Raji (cell line): Measurements from ENCODE around the gene MPIG6B.

Source experiments
- POLR2A ChIP-seq: IDR thresholded peaks from 2 replicates; pipeline ENCODE4 v1.6.1; 2011; ENCODE audit warnings: low read depth, low read length, control low read depth; ENCODE audit not compliant: insufficient read depth

MPIG6B gene

DNA sequence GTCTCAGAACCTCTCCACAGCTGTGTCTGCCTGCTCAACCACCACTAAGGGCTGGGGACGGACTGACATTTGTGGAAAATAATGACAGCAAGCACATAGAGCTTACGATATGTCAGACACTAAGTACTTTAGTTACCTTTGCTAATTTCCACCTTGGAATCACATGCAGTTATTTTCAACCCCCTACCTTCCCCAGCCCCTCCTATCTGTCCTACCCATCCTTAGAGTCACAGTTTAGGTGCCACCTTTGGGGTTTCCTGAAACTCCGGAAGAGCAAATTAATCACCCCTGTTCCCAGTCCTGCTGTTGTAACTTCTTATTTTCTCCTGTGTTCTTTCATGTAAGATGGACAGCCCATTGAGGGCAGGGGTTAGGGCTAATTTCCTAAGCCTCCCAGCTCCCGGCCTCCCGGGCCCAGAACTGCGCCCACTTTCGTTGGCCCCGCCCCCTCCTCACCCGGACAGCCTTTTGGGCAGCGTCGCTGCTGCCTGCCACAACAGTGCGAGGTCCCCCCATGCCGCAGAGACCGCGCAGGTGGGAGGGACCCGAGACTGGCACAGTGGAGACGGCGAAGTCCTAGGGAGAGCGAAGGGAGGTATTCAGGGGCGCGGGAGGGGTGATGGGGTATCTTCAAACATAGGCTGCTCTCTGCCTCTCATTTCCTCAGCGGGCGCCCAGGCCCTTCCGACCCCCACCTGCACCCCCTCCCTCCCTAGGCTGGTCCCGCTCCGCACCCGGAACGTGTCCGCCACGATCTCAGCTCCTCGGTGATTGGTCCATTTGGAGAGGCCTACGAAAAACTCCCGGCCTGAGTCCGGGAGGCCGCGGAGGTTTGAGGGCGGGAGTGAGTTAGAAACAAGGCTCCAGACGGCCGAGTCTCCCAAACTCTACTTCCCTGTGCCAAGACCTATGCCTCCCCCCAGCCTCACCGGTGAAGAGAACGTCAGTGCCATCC is 4.8 kb downstream of the MPIG6B start:
- TF ChIP-seq POLR2A, result no peak

DNA sequence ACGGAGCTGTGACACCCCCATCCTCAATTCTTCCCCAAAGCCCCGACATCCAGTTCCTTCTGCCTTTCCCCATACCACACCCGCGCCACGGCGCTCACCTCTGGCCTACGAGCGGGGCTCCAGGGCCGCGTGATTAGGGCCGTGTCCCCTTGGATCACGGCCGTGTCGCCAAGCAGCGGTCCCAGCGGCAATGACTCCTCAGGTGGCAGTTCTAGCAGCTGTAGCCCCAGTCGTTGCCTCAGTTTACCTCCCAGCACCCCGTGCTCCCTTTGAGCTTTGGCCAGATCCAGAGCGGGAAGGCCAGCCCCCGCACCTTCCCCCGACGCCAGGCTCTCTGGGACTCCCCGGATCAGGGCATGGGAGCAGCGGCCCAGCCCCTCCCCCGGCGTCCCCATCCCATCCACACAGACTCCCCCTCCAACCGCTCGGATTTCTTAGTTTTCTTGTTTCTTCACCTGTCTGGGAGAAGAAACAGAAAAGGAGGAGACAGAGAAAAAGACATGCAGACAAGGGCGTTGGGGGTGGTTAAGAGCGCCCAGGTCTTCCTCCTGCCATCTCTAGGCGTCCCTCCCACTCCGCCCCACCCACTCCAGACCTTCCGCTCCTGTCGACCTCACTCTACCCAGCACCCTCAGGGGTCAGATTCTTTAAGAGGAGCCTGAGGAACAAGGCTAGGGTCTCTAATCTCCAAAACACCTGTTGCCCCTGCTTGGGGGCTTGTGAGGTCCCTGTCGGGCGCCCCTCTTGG is 5.8 kb downstream of the MPIG6B start, which contains the start of gene DDAH2:
DDAH2 (minus strand) TSS at position 533 of the 748 bp plus-strand sequence; CDS start at position 395, 138 bp downstream.
- TF ChIP-seq POLR2A, result no peak

DNA sequence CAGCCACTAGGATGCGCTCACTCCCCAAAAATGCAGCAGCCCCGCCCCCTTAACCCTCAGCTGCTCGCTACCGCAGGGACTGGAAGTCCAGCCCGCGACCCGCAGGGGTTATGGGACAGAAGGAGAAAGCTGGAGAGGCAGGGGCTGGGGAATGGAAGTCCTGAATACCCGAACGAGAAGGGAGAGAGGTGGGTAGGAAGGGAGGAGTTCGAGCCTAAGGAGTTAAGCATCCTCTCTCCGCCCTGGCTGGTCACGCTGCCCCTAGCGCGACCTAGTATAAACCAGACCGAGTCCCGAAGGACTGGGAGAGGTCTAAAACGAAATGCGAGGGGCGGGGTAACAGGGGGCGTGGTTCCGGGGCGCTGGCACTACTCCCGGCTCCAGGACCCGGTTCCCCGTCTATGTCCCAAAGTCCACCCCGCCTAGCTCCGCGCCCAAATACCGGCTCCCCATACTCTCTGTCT is 6.4 kb downstream of the MPIG6B start:
- TF ChIP-seq POLR2A, result no peak; the same call in 1 of the 2 replicates

DNA sequence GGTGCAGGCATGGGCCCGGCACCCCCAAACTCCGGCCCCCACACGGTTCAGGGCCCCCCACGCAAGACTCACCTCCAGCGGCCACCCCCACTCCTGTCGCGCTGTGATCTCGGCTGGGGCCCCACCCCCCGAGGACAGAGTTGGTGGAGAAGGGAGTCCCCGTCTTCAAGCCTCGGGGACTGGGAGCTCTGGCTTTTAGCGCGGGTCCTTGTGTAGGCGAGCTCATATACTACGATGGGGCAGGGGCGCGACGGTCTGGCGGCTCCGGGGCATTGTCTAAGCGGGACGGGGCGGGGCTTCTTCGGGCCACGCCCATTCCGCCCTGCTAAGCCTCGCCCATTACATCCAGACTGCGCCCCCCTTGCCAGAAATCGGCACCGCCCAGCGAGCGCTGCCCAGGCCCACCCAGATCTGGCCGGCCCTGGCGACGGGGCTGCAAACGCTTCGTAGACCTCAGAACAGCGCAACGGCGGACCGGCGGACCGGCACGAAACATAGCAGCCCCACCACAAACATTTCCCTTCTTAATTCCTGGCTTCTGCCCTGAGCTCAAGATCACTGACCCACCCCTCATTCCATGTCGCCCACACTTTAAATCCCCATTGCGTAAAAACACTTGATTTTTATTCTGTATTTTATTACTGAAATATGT is 6.9 kb downstream of the MPIG6B start:
- TF ChIP-seq POLR2A, result peak; percentile 31; the same call in 1 of the 2 replicates

DNA sequence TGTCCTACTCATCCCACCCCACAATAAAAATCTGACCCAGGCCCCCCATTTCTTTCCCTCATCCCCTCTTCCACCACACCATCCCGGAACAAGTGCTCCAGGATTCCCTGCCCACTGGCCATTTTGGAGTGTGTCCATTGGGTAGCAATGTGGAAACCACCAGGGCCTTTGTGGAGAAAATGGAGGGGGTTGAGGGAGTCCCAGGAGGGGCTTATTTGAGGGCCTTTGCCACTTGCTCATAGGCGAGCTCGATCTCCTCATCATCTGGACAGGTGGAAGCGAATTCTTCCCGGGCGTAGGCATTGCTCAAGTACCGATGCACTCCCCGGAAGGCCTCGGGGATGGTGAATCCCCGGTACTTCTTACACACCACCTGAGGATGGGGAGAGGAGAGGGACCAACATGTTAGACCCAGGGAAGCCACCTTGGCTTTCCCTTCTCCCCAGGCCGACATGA is 7.5 kb downstream of the MPIG6B start:
- no peak for TF ChIP-seq POLR2A

DNA sequence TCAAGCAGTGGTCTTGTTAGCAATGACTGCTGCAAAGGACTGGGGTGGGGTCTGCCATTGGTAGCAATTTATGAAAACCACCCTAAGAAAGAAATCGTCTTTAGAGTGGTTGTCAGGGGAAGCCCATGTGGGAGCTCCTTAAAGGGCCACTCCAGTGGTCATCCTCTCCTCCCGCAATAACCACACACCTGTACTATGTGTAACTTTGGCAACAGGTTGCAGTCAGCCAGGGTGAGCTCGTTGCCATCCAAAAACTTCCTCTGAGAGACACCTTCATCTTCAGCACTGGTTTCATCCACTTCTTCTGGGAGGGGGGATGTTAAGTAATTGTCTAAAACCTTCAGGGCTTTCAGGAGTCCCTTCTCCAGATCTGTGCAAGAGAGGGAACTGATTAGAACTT is 8.9 kb downstream of the MPIG6B start:
- TF ChIP-seq POLR2A, result no peak

DNA sequence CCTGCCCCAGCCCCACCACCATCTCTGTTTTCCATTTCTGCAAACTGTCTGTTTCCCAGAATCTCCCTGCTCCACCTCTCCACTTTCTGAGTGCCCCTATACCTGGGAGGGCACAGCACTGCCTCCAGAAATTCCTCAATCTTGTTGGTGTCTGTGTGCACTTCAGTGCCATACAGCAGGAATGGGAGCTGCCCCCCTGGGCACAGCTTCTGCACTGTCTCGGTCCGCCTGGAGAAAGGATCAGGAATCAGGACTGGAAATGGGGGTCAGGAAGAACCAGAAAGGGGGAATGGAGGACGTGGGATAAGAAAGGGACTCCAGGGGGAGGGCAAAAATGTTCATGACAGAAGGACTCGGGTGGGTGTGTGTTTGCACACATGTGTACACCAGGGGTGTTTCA is 10.6 kb downstream of the MPIG6B start:
- no peak for TF ChIP-seq POLR2A

DNA sequence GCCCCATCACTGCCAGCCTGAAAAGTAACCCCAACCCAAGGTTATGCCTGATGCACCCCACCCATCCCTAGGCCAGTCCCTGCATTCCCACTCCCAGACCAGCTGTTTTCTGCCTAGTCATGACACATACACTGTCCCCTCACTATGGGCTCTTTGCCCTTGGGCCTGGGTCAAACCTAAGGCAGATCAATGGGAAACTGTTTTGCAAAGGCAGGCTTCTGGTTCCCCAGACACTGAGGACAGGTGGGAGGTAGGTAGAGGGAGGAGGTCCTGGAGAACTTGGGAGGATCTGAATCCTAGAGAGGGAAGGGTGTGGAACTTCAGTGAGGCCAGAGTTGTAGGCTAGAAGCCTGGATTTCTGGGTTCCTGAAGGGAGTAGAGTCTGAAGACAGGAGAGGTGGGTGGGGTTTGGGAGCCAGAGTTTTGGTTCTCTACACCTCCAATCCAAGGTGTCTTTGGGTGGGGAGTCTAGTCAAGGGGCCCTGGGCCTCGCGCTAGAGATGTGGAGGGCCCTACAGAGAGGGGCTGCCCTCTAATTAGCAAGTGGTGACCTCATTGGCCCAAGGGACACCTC is 11.2 kb downstream of the MPIG6B start:
- TF ChIP-seq POLR2A, result no peak

DNA sequence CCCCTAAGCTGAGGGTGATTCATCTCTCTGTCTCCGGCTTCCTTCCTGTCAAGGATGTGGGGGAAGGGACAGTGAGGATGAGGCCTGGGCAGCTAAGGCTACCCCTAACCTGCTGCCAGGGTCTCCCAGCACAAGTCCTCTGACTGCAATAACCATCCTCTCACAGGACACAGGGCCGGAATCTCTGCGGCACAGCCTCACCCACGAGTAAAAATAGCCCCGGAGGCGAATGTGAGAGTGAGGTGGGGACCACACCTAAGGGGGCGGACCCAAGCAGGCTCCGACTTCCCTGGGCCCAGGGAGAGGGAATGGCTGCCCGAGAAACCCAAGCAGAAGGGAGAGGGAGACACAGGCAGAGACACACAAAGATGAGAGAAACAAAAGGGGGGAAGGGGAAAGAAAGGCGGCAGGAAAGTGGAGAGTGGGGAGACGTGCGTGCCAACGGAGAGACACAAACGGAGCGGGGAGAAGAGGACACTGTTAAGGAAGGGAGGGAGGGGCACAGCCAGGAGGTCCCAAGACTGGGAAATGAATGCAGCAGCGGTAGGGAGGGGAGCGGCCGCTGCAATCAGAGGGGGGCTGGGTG is 11.7 kb downstream of the MPIG6B start:
- peak; percentile 44; the same call in 1 of the 2 replicates for TF ChIP-seq POLR2A

DNA sequence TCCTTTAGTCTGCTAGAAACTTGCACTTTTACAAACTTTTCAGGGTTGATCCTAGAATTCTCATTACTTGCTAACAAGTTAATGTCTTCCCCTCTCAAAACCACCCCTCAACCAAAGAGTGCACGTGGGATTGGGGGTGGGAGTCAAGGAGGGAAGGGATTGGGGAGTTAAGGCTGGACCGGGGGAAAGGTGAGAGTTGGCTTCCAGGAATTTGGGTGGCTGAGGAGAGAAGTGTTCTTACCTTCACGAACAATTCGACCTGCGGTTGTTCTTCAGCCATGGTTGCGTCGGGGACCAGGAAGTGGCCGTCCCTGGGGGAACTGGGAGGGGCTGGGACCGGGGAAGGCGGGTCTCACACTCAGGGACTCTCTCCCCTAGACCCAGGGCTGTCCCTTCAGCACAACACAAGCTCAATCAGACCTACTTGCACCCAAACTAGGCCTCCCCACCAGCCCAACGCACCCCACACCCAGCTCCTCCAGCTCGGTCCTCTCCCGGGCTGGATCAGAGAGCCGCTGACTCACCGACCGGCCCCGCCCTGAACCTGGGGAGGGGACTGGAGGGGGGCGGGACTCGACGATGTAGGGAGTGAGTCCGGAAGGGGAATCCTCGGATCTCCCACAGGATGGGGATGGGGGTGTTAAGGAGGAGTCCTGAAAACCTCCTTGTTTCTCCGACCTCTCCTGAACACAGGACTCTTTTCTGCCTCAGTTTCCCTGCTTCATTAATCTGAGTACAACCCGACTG is 13.0 kb downstream of the MPIG6B start, which contains the start of gene CLIC1:
CLIC1 (minus strand) TSS at position 510 of the 747 bp plus-strand sequence; CDS start at position 280, 230 bp downstream.
- peak; percentile 87 for TF ChIP-seq POLR2A

DNA sequence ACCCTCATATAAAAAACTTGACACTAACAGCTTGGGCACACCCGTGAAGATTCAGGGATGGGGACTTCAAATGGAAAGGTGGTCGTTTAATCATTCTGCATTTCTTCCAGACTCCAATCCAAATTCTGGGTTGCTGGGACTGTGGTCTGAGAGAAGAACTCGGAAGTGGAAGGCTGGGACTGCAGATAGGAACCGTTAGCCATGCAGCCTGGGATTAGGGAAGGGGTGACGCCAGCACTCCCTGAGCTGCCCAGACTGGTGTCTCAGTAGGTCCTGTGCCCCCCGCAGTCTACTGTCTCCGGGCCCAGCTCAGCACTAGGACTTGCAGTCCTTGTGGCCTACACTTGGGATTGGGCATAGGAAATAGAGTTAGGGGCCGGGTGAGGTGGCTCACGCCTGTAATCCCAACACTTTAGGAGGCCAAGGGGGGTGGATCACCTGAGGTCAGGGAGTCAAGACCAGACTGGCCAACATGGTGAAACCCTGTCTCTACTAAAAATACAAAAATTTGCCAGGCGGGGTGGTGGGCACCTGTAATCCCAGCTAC is 13.7 kb downstream of the MPIG6B start:
- TF ChIP-seq POLR2A, result no peak

DNA sequence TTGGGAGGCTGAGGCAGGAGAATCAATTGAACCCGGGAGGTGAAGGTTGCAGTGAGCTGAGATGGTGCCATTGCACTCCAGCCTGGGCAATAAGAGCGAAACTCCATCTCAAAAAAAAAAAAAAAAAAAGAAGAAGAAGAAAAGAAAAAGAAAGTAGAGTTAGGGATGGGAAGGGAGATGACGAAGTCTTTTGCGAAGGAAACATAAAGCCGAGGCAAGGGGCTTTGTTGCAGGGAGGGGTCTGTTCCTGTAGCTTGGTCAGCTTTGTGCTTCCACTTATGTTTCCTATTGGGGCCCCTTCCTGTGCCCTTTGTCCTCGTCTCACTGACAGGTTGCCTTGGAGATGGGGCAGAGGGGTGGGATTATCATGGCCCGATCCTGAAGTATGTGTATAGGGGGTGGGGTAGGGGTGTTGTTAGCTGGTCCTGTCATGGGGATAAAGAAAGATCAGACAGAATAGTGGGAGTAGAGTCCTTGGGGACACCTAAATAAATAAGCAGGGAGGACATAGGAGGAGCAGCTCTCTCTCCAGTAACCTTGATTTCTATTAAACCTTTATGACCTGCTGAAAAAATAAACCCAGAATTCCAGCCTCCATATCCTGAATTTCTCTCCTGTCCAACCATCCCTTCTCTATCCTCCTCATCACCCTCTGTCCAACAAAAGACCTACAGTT is 14.3 kb downstream of the MPIG6B start:
- no peak for TF ChIP-seq POLR2A
